Measurements from ENCODE around the gene SHC4.

SHC4 gene

DNA sequence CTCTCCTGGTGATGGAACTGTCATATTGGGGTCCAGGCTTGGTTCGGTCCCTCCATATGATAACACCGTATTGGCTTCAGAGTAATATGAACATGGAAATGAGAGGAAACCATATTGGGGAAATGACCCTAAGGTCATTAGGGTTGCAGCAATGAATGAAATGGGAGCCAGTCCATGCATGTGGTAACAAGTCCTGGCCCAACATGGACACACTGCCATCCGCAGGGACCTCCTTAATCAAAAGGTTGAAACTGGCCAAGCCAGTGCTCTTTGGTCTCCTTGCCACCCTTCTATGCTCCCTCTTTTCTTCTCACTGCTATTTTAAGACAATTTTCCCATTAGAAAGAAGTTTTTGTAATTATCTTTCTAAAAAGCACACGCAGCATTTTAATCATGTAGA is 8.3 kb downstream of the SHC4 start:
- no peak overlapping the region for H3K4me3 Mint-ChIP-seq
- H3K27ac Mint-ChIP-seq, result no peak overlapping the region
- no peaks in the 10 kb centered on the region for H3K36me3 Mint-ChIP-seq (ENCODE audit: low read depth)
- H3K9me3 Mint-ChIP-seq, result no peaks in the 10 kb centered on the region
- DNase-seq, result no peak
- H3K4me1 Mint-ChIP-seq (ENCODE audit: low read depth), result no peaks in the 10 kb centered on the region
- H3K27me3 Mint-ChIP-seq, result peaks cover 26% of the 10 kb centered on the region

GRCh38 chr15:48954538-48954937 is 9.2 kb downstream of the SHC4 start:
- no peaks in the 10 kb centered on the region for H3K36me3 Mint-ChIP-seq (ENCODE audit: low read depth)
- no peaks in the 10 kb centered on the region for H3K9me3 Mint-ChIP-seq
- no peak for DNase-seq
- H3K27me3 Mint-ChIP-seq, result peaks cover 21% of the 10 kb centered on the region
- no peak overlapping the region for H3K4me3 Mint-ChIP-seq
- H3K4me1 Mint-ChIP-seq (ENCODE audit: low read depth), result no peaks in the 10 kb centered on the region
- no peak overlapping the region for H3K27ac Mint-ChIP-seq

GRCh38 chr15:48946840-48947187 is 16.9 kb downstream of the SHC4 start:
- Mint-ChIP-seq H3K27ac (no peak overlapping the region), H3K4me3 (no peak overlapping the region), H3K9me3 (no peaks in the 10 kb centered on the region), H3K36me3 (ENCODE audit: low read depth) (no peaks in the 10 kb centered on the region), H3K4me1 (ENCODE audit: low read depth) (peaks cover 25% of the 10 kb centered on the region), H3K27me3 (peaks cover 25% of the 10 kb centered on the region)
- DNase-seq, result no peak

DNA sequence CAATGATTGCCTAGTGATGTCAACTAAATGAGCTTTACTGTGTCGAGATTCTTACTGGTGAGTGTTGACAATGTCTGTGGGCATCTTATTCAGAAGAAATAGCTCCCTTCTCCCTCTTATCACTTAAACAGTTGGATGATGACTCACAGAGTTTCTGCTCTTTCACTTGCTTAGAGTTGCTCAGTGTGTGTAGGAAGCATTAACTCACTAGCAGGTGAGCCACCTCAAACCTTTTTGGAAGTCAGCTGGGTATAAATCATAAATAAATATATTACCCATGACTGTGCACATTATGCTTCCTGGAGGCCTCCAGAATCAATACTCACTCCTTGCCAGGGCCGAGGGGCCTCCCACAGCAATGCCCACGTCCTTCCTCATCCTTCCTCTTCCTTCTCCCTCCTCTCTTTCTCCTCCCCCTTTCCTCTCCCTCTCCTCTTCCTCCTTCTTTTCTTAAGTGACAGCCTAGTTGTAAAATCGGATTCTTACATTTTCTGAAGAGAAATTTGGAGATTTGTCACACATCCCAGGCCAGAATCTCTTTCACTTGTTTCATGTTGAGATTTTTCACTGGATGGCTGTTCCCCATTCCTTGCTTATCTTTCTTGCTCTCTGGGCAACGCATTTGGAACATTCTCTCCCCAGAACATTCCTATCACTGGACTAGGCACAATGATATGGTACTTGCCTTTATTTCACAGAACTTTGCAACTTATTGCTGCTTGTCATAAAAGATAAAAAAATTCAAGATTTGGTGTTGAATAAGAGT is 17.5 kb downstream of the SHC4 start:
- no peaks in the 10 kb centered on the region for H3K36me3 Mint-ChIP-seq (ENCODE audit: low read depth)
- no peaks in the 10 kb centered on the region for H3K9me3 Mint-ChIP-seq
- peaks cover 27% of the 10 kb centered on the region for H3K27me3 Mint-ChIP-seq
- peaks cover 29% of the 10 kb centered on the region for H3K4me1 Mint-ChIP-seq (ENCODE audit: low read depth)
- no peak for DNase-seq
- H3K4me3 Mint-ChIP-seq, result no peak overlapping the region
- H3K27ac Mint-ChIP-seq, result peak overlapping the region; percentile 57

GRCh38 chr15:48945386-48945785 is 18.3 kb downstream of the SHC4 start:
- DNase-seq, result no peak
- H3K4me1 Mint-ChIP-seq (ENCODE audit: low read depth), result peaks cover 38% of the 10 kb centered on the region
- no peaks in the 10 kb centered on the region for H3K36me3 Mint-ChIP-seq (ENCODE audit: low read depth)
- H3K27me3 Mint-ChIP-seq, result peaks cover 26% of the 10 kb centered on the region
- H3K9me3 Mint-ChIP-seq, result no peaks in the 10 kb centered on the region
- peak overlapping the region; percentile 57 for H3K27ac Mint-ChIP-seq
- H3K4me3 Mint-ChIP-seq, result no peak overlapping the region

DNA sequence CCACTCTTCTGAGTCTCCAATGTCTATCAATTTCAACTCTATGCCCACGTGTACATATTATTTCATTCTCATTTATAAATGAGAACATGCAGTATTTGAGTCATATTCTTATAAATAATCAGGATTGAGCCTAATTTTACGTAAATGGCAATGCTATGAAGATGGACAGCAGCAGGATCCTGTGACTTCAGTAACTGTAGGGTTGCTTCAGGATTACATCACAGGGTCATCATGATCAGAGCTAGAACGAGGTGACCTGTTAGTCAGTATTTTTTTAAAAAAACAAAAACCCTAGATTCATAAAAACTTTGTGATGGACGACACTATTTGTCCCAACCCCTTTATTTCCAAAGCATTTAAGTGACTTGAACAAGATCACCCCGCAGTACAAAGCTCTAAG is 21.8 kb downstream of the SHC4 start:
- H3K4me1 Mint-ChIP-seq (ENCODE audit: low read depth), result peaks cover 54% of the 10 kb centered on the region
- H3K4me3 Mint-ChIP-seq, result no peak overlapping the region
- H3K27ac Mint-ChIP-seq, result no peak overlapping the region
- no peaks in the 10 kb centered on the region for H3K9me3 Mint-ChIP-seq
- DNase-seq, result no peak
- no peaks in the 10 kb centered on the region for H3K36me3 Mint-ChIP-seq (ENCODE audit: low read depth)
- peaks cover 29% of the 10 kb centered on the region for H3K27me3 Mint-ChIP-seq

GRCh38 chr15:48940508-48940907 is 23.2 kb downstream of the SHC4 start:
- Mint-ChIP-seq H3K9me3 (no peaks in the 10 kb centered on the region), H3K27ac (peak overlapping the region; percentile 74), H3K36me3 (ENCODE audit: low read depth) (no peaks in the 10 kb centered on the region), H3K4me1 (ENCODE audit: low read depth) (peaks cover 44% of the 10 kb centered on the region), H3K4me3 (no peak overlapping the region), H3K27me3 (peaks cover 37% of the 10 kb centered on the region)
- DNase-seq, result no peak

DNA sequence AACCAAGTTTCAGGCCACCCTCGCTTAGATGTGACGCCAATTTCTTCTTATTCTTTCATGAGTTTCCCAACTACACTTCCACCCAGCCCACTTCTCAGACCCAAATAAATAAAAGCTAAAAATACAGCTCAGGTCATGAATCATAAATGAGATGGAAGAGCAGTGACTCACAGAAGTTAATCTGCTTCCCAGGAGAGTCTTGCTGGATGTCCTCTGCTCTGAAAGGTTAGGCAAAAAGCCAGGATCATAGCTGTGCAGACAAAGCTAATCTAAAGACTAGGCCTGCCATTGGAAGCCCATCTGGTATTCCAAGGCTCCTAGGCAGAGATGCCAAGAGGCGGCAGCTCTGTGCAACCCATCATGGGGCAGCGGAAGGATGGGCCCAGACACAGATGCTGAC is 24.1 kb downstream of the SHC4 start:
- peak overlapping the region; percentile 37 for H3K27ac Mint-ChIP-seq
- peaks cover 40% of the 10 kb centered on the region for H3K4me1 Mint-ChIP-seq (ENCODE audit: low read depth)
- DNase-seq, result no peak
- H3K4me3 Mint-ChIP-seq, result no peak overlapping the region
- H3K36me3 Mint-ChIP-seq (ENCODE audit: low read depth), result no peaks in the 10 kb centered on the region
- H3K9me3 Mint-ChIP-seq, result no peaks in the 10 kb centered on the region
- peaks cover 45% of the 10 kb centered on the region for H3K27me3 Mint-ChIP-seq

GRCh38 chr15:48937886-48938285 is 25.8 kb downstream of the SHC4 start:
- H3K27me3 Mint-ChIP-seq, result peaks cover 36% of the 10 kb centered on the region
- no peak for DNase-seq
- H3K4me3 Mint-ChIP-seq, result no peak overlapping the region
- H3K36me3 Mint-ChIP-seq (ENCODE audit: low read depth), result no peaks in the 10 kb centered on the region
- H3K9me3 Mint-ChIP-seq, result no peaks in the 10 kb centered on the region
- peaks cover 34% of the 10 kb centered on the region for H3K4me1 Mint-ChIP-seq (ENCODE audit: low read depth)
- H3K27ac Mint-ChIP-seq, result no peak overlapping the region

DNA sequence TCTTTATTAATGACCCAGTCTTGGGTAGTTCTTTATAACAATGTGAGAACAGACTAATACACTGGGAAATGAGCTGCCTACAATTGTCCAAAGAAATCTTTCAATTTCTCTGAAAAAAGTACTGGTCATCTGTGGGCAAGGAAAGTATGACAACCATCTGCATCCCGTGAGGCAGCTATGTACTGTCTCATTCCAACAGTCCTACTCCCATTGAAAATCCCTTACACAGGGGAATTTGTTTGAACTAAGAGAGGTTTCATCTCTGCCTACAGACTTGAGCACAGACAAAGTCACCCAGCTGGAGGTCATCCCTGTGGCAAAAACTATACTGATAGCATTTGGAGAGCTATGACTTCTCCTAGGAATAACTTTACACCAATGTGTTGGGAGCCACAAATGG is 27.1 kb downstream of the SHC4 start:
- Mint-ChIP-seq H3K4me1 (ENCODE audit: low read depth) (peaks cover 33% of the 10 kb centered on the region), H3K27ac (no peak overlapping the region), H3K9me3 (no peaks in the 10 kb centered on the region), H3K4me3 (no peak overlapping the region), H3K36me3 (ENCODE audit: low read depth) (no peaks in the 10 kb centered on the region), H3K27me3 (peaks cover 36% of the 10 kb centered on the region)
- no peak for DNase-seq

DNA sequence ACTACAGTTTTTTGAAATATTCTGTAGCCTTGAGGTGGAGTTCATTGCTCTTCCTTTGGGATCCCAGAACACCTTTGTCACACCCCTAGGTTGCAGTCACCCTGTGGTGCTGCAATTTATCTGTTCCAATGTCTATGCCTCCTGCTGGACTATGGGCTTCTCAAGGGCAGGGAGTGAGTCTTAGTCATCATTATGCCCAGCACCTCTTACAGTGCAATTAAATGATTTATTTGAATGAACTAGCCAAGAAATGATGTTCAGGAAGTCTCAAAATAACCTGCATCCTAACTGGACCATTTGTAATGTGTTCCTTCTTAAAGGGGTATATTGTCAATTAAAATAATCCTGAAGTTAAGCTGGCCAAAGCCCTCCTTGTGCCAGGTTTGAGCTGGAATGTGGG is 28.5 kb downstream of the SHC4 start:
- Mint-ChIP-seq H3K27me3 (peaks cover 31% of the 10 kb centered on the region), H3K4me3 (no peak overlapping the region), H3K4me1 (ENCODE audit: low read depth) (peaks cover 32% of the 10 kb centered on the region), H3K27ac (no peak overlapping the region), H3K36me3 (ENCODE audit: low read depth) (no peaks in the 10 kb centered on the region), H3K9me3 (no peaks in the 10 kb centered on the region)
- no peak for DNase-seq

DNA sequence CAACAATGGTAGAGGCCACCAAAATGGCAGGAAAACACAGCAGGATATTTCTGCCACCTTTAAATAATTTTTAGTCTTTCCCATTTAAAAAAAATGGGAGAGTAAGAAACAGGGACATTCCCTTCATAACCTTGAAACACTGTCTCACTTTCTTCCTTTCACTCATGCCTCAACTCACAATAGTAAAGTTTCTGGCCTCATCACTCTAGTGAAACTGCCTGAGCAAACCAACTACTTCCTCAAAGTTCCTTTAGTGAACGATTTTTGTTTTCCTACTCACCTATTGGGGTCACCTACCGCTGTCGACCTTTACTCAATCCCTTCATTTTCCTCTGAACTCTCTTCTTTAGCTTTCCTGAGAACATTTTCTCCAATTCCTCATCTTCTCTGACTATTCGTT is 33.0 kb downstream of the SHC4 start:
- H3K27me3 Mint-ChIP-seq, result peaks cover 20% of the 10 kb centered on the region
- DNase-seq, result no peak
- no peak overlapping the region for H3K4me3 Mint-ChIP-seq
- peak overlapping the region; percentile 5 for H3K27ac Mint-ChIP-seq
- peaks cover 56% of the 10 kb centered on the region for H3K4me1 Mint-ChIP-seq (ENCODE audit: low read depth)
- H3K36me3 Mint-ChIP-seq (ENCODE audit: low read depth), result no peaks in the 10 kb centered on the region
- H3K9me3 Mint-ChIP-seq, result no peaks in the 10 kb centered on the region

- Mint-ChIP-seq H3K9me3 (peaks cover 3% of the 10 kb centered on the region), H3K36me3 (ENCODE audit: low read depth) (no peaks in the 10 kb centered on the region), H3K4me3 (peak overlapping the region; percentile 8), H3K4me1 (ENCODE audit: low read depth) (peaks cover 66% of the 10 kb centered on the region), H3K27me3 (peaks cover 11% of the 10 kb centered on the region), H3K27ac (peak overlapping the region; percentile 92)
- DNase-seq, result no peak
Measured at GRCh38 chr15:48929661-48930060, 34.1 kb downstream of the SHC4 start.

GRCh38 chr15:48928877-48929538 is 34.7 kb downstream of the SHC4 start:
- peak overlapping the region; percentile 26 for H3K4me3 Mint-ChIP-seq
- peak overlapping the region; percentile 92 for H3K27ac Mint-ChIP-seq
- DNase-seq, result no peak
- H3K4me1 Mint-ChIP-seq (ENCODE audit: low read depth), result peaks cover 73% of the 10 kb centered on the region
- H3K36me3 Mint-ChIP-seq (ENCODE audit: low read depth), result no peaks in the 10 kb centered on the region
- H3K9me3 Mint-ChIP-seq, result peaks cover 5% of the 10 kb centered on the region
- peaks cover 13% of the 10 kb centered on the region for H3K27me3 Mint-ChIP-seq

- Mint-ChIP-seq H3K9me3 (peaks cover 11% of the 10 kb centered on the region), H3K27ac (peak overlapping the region; percentile 93), H3K36me3 (ENCODE audit: low read depth) (no peaks in the 10 kb centered on the region), H3K4me1 (ENCODE audit: low read depth) (peaks cover 66% of the 10 kb centered on the region), H3K4me3 (peak overlapping the region; percentile 1), H3K27me3 (peaks cover 14% of the 10 kb centered on the region)
- DNase-seq, result peak; percentile 63
Measured at GRCh38 chr15:48925714-48926223, 38.0 kb downstream of the SHC4 start.
